HFF-Myc (cell line): ENCODE results near the gene NKG7.

Experiments
- DNase-seq: peaks from one replicate; pipeline ENCODE4 v3.0.0-alpha.2; 2011; ENCODE audit warnings: low read depth; ENCODE audit errors: extremely low read depth
- H3K4me3 ChIP-seq: replicated peaks from 2 replicates; pipeline ENCODE4 v1.5.1; 2011; ENCODE audit warnings: low read depth, mild to moderate bottlenecking, control low read depth, low read length
- CTCF ChIP-seq: IDR thresholded peaks from 2 replicates; pipeline ENCODE4 v1.5.1; 2012; ENCODE audit warnings: mild to moderate bottlenecking, low read depth, low read length, control low read depth; ENCODE audit errors: missing control alignments

Gene NKG7

GRCh38 chr19:51367255-51367564 is 5.2 kb downstream of the NKG7 start:
- no peak for DNase-seq
- peak overlapping the region; percentile 92 for H3K4me3 ChIP-seq
- TF ChIP-seq CTCF = no peak

GRCh38 chr19:51366389-51367254 is 5.8 kb downstream of the NKG7 start:
- peak; percentile 94 for DNase-seq
- H3K4me3 ChIP-seq = peak overlapping the region; percentile 92
- TF ChIP-seq CTCF = no peak

- DNase-seq = no peak
- peak within 1 kb of the TSS; percentile 92 for H3K4me3 ChIP-seq
- TF ChIP-seq CTCF = no peak
These were observed 6.5 kb downstream of the NKG7 start, which contains the start of gene ETFB for GRCh38 chr19:51365965-51366388. ETFB (minus strand) TSS chr19:51366388; CDS start chr19:51366326, 62 bp downstream.

GRCh38 chr19:51365211-51365964 is 7.1 kb downstream of the NKG7 start:
- TF ChIP-seq CTCF = no peak
- peak overlapping the region; percentile 92 for H3K4me3 ChIP-seq
- DNase-seq = no peak

GRCh38 chr19:51364200-51365106 is 8.0 kb downstream of the NKG7 start:
- no peak for TF ChIP-seq CTCF
- no peak for DNase-seq

GRCh38 chr19:51361239-51361638 is 11.2 kb downstream of the NKG7 start:
- no peak for DNase-seq

More at GRCh38 chr19:51364200-51365106, 8.0 kb downstream of the NKG7 start:
- H3K4me3 ChIP-seq = no peak overlapping the region

More at GRCh38 chr19:51361239-51361638, 11.2 kb downstream of the NKG7 start:
- no peak for TF ChIP-seq CTCF
- H3K4me3 ChIP-seq = no peak overlapping the region
